22Rv1 (cell line): ENCODE results near the gene PRAMEF18.
"Not testable (repeated sequence)": the region's sequence is repeated elsewhere in the genome, so short reads cannot be mapped to it uniquely, and the experiment has no call there.

Experiments used
- ZFX ChIP-seq: fragments of 450-650 bp; IDR thresholded peaks from 2 replicates; pipeline ENCODE4 v1.6.1; 2017; ENCODE audit warnings: antibody characterized with exemption, borderline replicate concordance
- TF ChIP-seq, protein P1 (sequence below): fragments of 450-650 bp; IDR thresholded peaks from 2 replicates; pipeline ENCODE4 v1.5.1; 2017; ENCODE audit warnings: mild to moderate bottlenecking

DNA sequence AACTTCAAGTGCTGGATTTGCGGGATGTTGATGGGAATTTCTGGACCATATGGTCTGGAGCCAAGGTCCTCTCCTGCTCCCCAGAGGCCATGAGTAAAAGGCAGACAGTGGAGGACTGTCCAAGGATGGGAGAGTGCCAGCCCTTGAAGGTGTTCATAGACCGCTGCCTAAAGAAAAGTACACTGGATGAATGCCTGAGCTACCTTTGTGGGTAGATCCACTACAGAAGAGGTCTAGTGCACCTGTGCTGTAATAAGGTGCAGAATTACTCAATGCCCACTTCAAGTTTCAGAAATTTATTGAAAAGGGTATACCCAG lies 20.6 kb upstream of the PRAMEF18 start:
- TF ChIP-seq, protein P1, sequence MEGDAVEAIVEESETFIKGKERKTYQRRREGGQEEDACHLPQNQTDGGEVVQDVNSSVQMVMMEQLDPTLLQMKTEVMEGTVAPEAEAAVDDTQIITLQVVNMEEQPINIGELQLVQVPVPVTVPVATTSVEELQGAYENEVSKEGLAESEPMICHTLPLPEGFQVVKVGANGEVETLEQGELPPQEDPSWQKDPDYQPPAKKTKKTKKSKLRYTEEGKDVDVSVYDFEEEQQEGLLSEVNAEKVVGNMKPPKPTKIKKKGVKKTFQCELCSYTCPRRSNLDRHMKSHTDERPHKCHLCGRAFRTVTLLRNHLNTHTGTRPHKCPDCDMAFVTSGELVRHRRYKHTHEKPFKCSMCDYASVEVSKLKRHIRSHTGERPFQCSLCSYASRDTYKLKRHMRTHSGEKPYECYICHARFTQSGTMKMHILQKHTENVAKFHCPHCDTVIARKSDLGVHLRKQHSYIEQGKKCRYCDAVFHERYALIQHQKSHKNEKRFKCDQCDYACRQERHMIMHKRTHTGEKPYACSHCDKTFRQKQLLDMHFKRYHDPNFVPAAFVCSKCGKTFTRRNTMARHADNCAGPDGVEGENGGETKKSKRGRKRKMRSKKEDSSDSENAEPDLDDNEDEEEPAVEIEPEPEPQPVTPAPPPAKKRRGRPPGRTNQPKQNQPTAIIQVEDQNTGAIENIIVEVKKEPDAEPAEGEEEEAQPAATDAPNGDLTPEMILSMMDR, result not testable (repeated sequence)
- not testable (repeated sequence) for TF ChIP-seq ZFX
